Measurements from ENCODE around the gene CACNB1.

CACNB1 gene

GRCh38 chr17:39204245-39204644, 6.8 kb upstream of the CACNB1 start:
- no peak for DNase-seq (ENCODE audit: low read depth)
- in situ Hi-C loops (cut with HindIII; ENCODE audit: low sequenced_read_pairs), result no loop called here
- TF ChIP-seq, protein P1, sequence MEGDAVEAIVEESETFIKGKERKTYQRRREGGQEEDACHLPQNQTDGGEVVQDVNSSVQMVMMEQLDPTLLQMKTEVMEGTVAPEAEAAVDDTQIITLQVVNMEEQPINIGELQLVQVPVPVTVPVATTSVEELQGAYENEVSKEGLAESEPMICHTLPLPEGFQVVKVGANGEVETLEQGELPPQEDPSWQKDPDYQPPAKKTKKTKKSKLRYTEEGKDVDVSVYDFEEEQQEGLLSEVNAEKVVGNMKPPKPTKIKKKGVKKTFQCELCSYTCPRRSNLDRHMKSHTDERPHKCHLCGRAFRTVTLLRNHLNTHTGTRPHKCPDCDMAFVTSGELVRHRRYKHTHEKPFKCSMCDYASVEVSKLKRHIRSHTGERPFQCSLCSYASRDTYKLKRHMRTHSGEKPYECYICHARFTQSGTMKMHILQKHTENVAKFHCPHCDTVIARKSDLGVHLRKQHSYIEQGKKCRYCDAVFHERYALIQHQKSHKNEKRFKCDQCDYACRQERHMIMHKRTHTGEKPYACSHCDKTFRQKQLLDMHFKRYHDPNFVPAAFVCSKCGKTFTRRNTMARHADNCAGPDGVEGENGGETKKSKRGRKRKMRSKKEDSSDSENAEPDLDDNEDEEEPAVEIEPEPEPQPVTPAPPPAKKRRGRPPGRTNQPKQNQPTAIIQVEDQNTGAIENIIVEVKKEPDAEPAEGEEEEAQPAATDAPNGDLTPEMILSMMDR (IDR thresholded peaks at IDR 0.05; ENCODE audit: low read depth, low read length, missing control alignments), result no peak
- no peak overlapping the region for H3K4me3 ChIP-seq (ENCODE audit: low read depth, low read length)

DNA sequence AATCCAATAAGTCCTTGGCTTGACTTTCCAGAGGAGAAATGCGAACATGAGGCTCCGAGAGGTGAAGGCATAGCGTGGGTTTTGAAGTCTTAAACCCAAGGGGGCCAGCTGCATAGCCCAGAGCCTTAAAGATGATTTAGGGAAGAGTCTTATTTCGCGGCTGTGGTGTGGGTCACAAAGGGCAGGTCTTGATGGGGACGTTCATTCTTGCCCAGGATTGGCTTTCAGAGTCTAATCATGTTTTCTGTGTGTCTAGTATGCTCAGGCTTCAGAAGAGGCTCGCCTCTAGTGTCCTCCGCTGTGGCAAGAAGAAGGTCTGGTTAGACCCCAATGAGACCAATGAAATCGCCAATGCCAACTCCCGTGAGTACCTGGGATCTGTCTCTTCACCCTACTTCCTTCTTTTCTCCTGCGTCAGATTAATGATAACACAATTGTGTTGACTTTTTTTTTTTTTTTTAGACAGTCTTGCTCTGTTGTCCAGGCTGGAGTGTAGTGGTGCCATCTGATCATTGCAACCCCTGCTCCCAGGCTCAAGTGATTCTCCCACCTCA, 3.6 kb upstream of the CACNB1 start:
- DNase-seq (ENCODE audit: low read depth), result no peak
- peak overlapping the region; percentile 89 for H3K4me3 ChIP-seq (ENCODE audit: low read depth, low read length)
- TF ChIP-seq, protein P1 (IDR thresholded peaks at IDR 0.05; ENCODE audit: low read depth, low read length, missing control alignments), result no peak
- in situ Hi-C loops (cut with HindIII; ENCODE audit: low sequenced_read_pairs), result no loop called here

- no peak for DNase-seq (ENCODE audit: low read depth)
- peak within 1 kb of the TSS; percentile 89 for H3K4me3 ChIP-seq (ENCODE audit: low read depth, low read length)
- in situ Hi-C loops (cut with HindIII; ENCODE audit: low sequenced_read_pairs), result no loop called here
- TF ChIP-seq, protein P1 (IDR thresholded peaks at IDR 0.05; ENCODE audit: low read depth, low read length, missing control alignments), result no peak
Observed at GRCh38 chr17:39200070-39200879, 2.8 kb upstream of the CACNB1 start, which contains the start of gene RPL19. RPL19 (plus strand) TSS chr17:39200283; CDS start chr17:39200345, 62 bp downstream.

DNA sequence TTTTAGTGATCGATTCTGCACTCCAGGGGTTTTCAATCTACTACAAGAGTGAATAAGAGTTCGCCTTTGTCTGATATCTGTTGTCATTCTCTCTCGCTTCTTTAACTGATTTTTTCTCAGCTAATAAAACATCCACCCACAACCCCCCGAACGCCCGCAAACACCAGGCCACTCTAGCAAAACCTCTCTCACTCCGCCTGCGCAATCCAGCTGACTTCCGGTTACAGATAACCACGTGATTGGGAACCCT, 2.3 kb upstream of the CACNB1 start:
- TF ChIP-seq, protein P1 (IDR thresholded peaks at IDR 0.05; ENCODE audit: low read depth, low read length, missing control alignments), result no peak
- peak overlapping the region; percentile 89 for H3K4me3 ChIP-seq (ENCODE audit: low read depth, low read length)
- in situ Hi-C loops (cut with HindIII; ENCODE audit: low sequenced_read_pairs), result no loop called here
- DNase-seq (ENCODE audit: low read depth), result peak; percentile 91

DNA sequence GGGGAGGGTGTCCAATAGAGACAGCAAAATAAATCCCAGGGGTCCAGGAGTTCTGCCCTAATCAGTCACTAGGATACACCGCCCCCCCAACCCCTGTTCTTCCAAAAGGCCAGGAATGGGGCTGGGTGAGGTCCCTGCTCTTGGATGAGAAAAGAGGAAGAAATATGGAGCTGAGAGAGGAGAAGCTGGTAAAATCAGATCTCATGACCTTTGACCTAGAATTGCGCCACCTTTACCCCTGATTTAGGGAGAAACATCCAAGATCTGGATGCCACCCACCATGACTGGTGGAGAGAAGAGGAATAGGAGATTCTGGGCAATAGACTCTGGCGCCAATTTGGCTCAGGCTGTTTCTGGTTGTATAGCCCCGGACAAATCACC, 707 bp upstream of the CACNB1 start:
- no peak for DNase-seq (ENCODE audit: low read depth)
- TF ChIP-seq, protein P1 (IDR thresholded peaks at IDR 0.05; ENCODE audit: low read depth, low read length, missing control alignments), result no peak
- H3K4me3 ChIP-seq (ENCODE audit: low read depth, low read length), result peak overlapping the region; percentile 79
- in situ Hi-C loops (cut with HindIII; ENCODE audit: low sequenced_read_pairs), result no loop called here

DNA sequence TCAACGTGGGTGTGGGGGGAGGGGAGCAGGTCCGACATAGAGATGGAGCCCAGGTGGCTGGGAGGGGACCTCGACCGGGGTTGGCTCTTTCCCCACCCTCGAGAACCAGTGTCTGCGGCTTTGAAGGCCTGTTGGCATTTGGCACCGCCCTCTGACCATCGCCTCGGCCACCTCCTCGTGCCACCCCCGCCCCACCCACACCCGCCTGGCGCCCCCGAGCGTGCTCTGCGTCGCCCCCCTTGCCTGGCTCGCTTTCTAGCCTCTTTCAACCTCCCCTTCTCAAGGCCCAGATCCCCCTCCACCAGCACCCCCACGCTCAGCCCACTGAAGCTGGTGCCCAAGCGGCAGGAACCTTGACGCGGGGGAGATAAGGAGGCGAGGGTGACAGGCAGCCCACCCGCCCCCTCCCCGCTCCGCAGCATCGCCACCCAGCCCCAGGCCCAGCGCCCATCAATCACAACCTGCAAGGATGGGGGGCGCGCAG, 619 bp downstream of the CACNB1 start:
- in situ Hi-C loops (cut with HindIII; ENCODE audit: low sequenced_read_pairs), result no loop called here
- DNase-seq (ENCODE audit: low read depth), result no peak
- TF ChIP-seq, protein P1 (IDR thresholded peaks at IDR 0.05; ENCODE audit: low read depth, low read length, missing control alignments), result no peak
- H3K4me3 ChIP-seq (ENCODE audit: low read depth, low read length), result peak overlapping the region; percentile 79

Measured in astrocyte of the cerebellum (primary cell).